KG1 (cell line): ENCODE data around the gene SMAD5.

Experiments
- DNase-seq: peaks from one replicate; lab custom pipeline; 2025; lab: John Stamatoyannopoulos, UW

Gene SMAD5

GRCh38 chr5:136197462-136198142 lies 65.0 kb downstream of the SMAD5 start:
- DNase-seq, result no peak

- DNase-seq, result no peak
Measured at GRCh38 chr5:136198453-136198852, 65.8 kb downstream of the SMAD5 start.

GRCh38 chr5:136199408-136199807 lies 66.8 kb downstream of the SMAD5 start:
- no peak for DNase-seq

GRCh38 chr5:136200130-136200529 lies 67.5 kb downstream of the SMAD5 start:
- DNase-seq, result no peak

GRCh38 chr5:136200761-136201160 lies 68.1 kb downstream of the SMAD5 start:
- no peak for DNase-seq

GRCh38 chr5:136201870-136202269 lies 69.2 kb downstream of the SMAD5 start:
- no peak for DNase-seq

- DNase-seq, result no peak
Measured at GRCh38 chr5:136202469-136203205, 70.0 kb downstream of the SMAD5 start.

- no peak for DNase-seq
Measured at GRCh38 chr5:136203303-136203922, 70.8 kb downstream of the SMAD5 start.

GRCh38 chr5:136205061-136205702 lies 72.5 kb downstream of the SMAD5 start:
- DNase-seq, result no peak

GRCh38 chr5:136205941-136206340 lies 73.3 kb downstream of the SMAD5 start:
- no peak for DNase-seq

- DNase-seq, result no peak
Measured at GRCh38 chr5:136206361-136206760, 73.7 kb downstream of the SMAD5 start.

GRCh38 chr5:136207631-136208030 lies 75.0 kb downstream of the SMAD5 start:
- DNase-seq, result no peak

GRCh38 chr5:136208916-136209315 lies 76.3 kb downstream of the SMAD5 start:
- DNase-seq, result no peak

GRCh38 chr5:136209346-136209910 lies 76.8 kb downstream of the SMAD5 start:
- no peak for DNase-seq

GRCh38 chr5:136210259-136210658 lies 77.6 kb downstream of the SMAD5 start:
- DNase-seq, result no peak

GRCh38 chr5:136211282-136212040 lies 78.8 kb downstream of the SMAD5 start:
- DNase-seq, result no peak

- DNase-seq, result no peak
Measured at GRCh38 chr5:136212252-136212721, 79.6 kb downstream of the SMAD5 start.

- DNase-seq, result no peak
Measured at GRCh38 chr5:136213919-136214493, 81.4 kb downstream of the SMAD5 start.

GRCh38 chr5:136215812-136216211 lies 83.2 kb downstream of the SMAD5 start:
- DNase-seq, result no peak

GRCh38 chr5:136216230-136216629 lies 83.6 kb downstream of the SMAD5 start:
- DNase-seq, result no peak

GRCh38 chr5:136221340-136221739 lies 88.7 kb downstream of the SMAD5 start:
- DNase-seq, result no peak
